NB4 (cell line): Measurements from ENCODE around the gene PDZRN4.

Experiments used
- DNase-seq: peaks from one replicate; pipeline ENCODE4 v3.0.0; 2010; ENCODE audit warnings: low read depth
- H3K4me3 ChIP-seq: one replicate; pipeline ENCODE4 v1.5.1; 2011; ENCODE audit warnings: mild to moderate bottlenecking, low read depth, low read length, moderate library complexity
- CTCF ChIP-seq: IDR thresholded peaks from one replicate; pipeline ENCODE4 v1.5.1; 2012; ENCODE audit warnings: low read depth, low read length
- MAX ChIP-seq: IDR thresholded peaks from 2 replicates; pipeline ENCODE4 v1.6.1; 2011; ENCODE audit warnings: low read depth, low read length
- MYC ChIP-seq: IDR thresholded peaks from 2 replicates; pipeline ENCODE4 v1.6.1; 2011; ENCODE audit warnings: low read depth, low read length
- POLR2A ChIP-seq: IDR thresholded peaks from 2 replicates; pipeline ENCODE4 v1.6.1; 2011; ENCODE audit warnings: mild to moderate bottlenecking; ENCODE audit not compliant: insufficient read length; ENCODE audit errors: extremely low read depth

PDZRN4 gene

GRCh38 chr12:41188058-41188840 lies at the start of gene PDZRN4:
Gene PDZRN4 (plus strand): TSS chr12:41188320.
- no peak within 1 kb of the TSS for H3K4me3 ChIP-seq
- DNase-seq: no peak
- no peak for TF ChIP-seq MYC
- no peak for TF ChIP-seq CTCF
- TF ChIP-seq MAX: no peak
- no peak for TF ChIP-seq POLR2A

- no peak for TF ChIP-seq MYC
- TF ChIP-seq MAX: no peak
- no peak for TF ChIP-seq POLR2A
- no peak for TF ChIP-seq CTCF
- DNase-seq: no peak
Observed at GRCh38 chr12:41140117-41140516, 48.0 kb upstream of the PDZRN4 start.

GRCh38 chr12:41141104-41141503 lies 47.0 kb upstream of the PDZRN4 start:
- no peak overlapping the region for H3K4me3 ChIP-seq
- no peak for DNase-seq
- no peak for TF ChIP-seq MYC
- TF ChIP-seq POLR2A: no peak
- no peak for TF ChIP-seq CTCF
- no peak for TF ChIP-seq MAX

More at GRCh38 chr12:41140117-41140516, 48.0 kb upstream of the PDZRN4 start:
- H3K4me3 ChIP-seq: no peak overlapping the region

GRCh38 chr12:41142376-41142775 lies 45.7 kb upstream of the PDZRN4 start:
- TF ChIP-seq CTCF: no peak
- no peak overlapping the region for H3K4me3 ChIP-seq
- DNase-seq: no peak

- TF ChIP-seq MYC (no peak), MAX (no peak), CTCF (no peak), POLR2A (no peak)
- H3K4me3 ChIP-seq: no peak overlapping the region
- DNase-seq: no peak
Observed at GRCh38 chr12:41151793-41152192, 36.3 kb upstream of the PDZRN4 start.

GRCh38 chr12:41162461-41162860 lies 25.7 kb upstream of the PDZRN4 start:
- no peak for TF ChIP-seq POLR2A
- TF ChIP-seq CTCF: no peak
- DNase-seq: no peak
- H3K4me3 ChIP-seq: no peak overlapping the region
